ENCODE results near the gene PIAS2. TPM values are rescaled to one million over a fixed set of nuclear protein-coding genes. Genes with fewer than 3 reads are reported as not detected.

Gene PIAS2
- total and polyA plus RNA-seq, 2 of the 13 experiments (the other 11 are each of a cell fraction or from before 2014, with no cell fraction given) = 12.2 to 12.7 TPM

- TF ChIP-seq AGO1 (IDR thresholded peaks at IDR 0.05; ENCODE audit: low read depth, low read length, poor library complexity, severe bottlenecking) (no peak), HCFC1 (IDR thresholded peaks at IDR 0.05; ENCODE audit: low read depth, low read length) (no peak), SP140L (CRISPR knock-in tag; IDR thresholded peaks at IDR 0.05; ENCODE audit: borderline replicate concordance) (no peak), ZNF800 (CRISPR knock-in tag; IDR thresholded peaks at IDR 0.05) (no peak), MAFF (IDR thresholded peaks at IDR 0.05; ENCODE audit: low read depth, low read length) (no peak), ZNF160 (CRISPR knock-in tag; IDR thresholded peaks at IDR 0.05) (no peak), SMARCC2 (IDR thresholded peaks at IDR 0.05) (no peak), CSRNP2 (CRISPR knock-in tag; conservative IDR thresholded peaks at IDR 0.05; ENCODE audit: low read depth) (no peak)
Measured at GRCh38 chr18:46899274-46899948, 17.9 kb downstream of the PIAS2 start (continued).

- Histone ChIP-seq H3K79me2 (ENCODE audit: insufficient read depth, low read length) (peaks cover 31% of the 10 kb centered on the region), H3K4me2 (ENCODE audit: low read depth, low read length) (no peak overlapping the region), H4K20me1 (ENCODE audit: insufficient read depth, low read length) (0 out of 2 replicates have a peak, but pooled peaks cover 3% of the 10 kb centered on the region), H2AFZ (ENCODE audit: low read length) (no peak overlapping the region), H3K27ac (ENCODE audit: extremely low read length, insufficient read depth, low read length) (no peak overlapping the region), H3K36me3 (replicated peaks in 1 of 2; ENCODE audit: control insufficient read depth in 1 of 2, insufficient read depth in 2 of 2, low read length in 2 of 2) (peaks cover 5 to 18% of the 10 kb centered on the region in 2 experiments; a peak in 3 of 5 replicates), H3K4me1 (ENCODE audit: insufficient read depth, low read length) (peaks cover 13% of the 10 kb centered on the region), H3K9me3 (ENCODE audit: low read length) (peaks cover 14% of the 10 kb centered on the region), H3K9ac (ENCODE audit: insufficient read depth, low read depth, low read length) (no peak overlapping the region), H3K4me3 (replicated peaks in 1 of 3; ENCODE audit: insufficient read depth in 1 of 3, low read depth in 2 of 3, low read length in 3 of 3) (no peak overlapping the region), H3K27me3 (ENCODE audit: control insufficient read depth in 1 of 2, insufficient read depth in 2 of 2, low read length in 2 of 2) (no peaks in the 10 kb centered on the region)
- 98% methylated on average over 2 of the region's 2 CpGs for WGBS (ENCODE audit: low lambda C conversion rate)
- CTCF ChIA-PET (ENCODE audit: low intra/inter-chr PET ratio, low total read pairs) = no interaction called here
- ATAC-seq = no peak
- intact Hi-C loops (cut with micrococcal nuclease; ENCODE audit: unreplicated experiment) (no loop called here), in situ Hi-C loops (cut with HindIII; ENCODE audit: extremely low pct_ligation_motif_present, low pct_unique_long_range_greater_than_20kb) (no loop called here)
- FAIRE-seq = no peak
- POLR2A ChIA-PET = no interaction called here
- no TSS peak for BruUV-seq (replicated peaks)
- DNase-seq (ENCODE audit: low spot score) = no peak
- TF ChIP-seq ZBTB14 (CRISPR knock-in tag; IDR thresholded peaks at IDR 0.05) = no peak
- TF ChIP-seq ZNF501 (CRISPR knock-in tag; IDR thresholded peaks at IDR 0.05) = no peak
- no peak for TF ChIP-seq FOSL1 (CRISPR knock-in tag; IDR thresholded peaks at IDR 0.05; ENCODE audit: borderline replicate concordance)
- TF ChIP-seq XRCC5 (optimal IDR thresholded peaks at IDR 0.05; ENCODE audit: low read length) = no peak
- TF ChIP-seq ZNF20 (CRISPR knock-in tag; IDR thresholded peaks at IDR 0.05) = no peak
Measured at GRCh38 chr18:46894124-46894523, 23.2 kb downstream of the PIAS2 start.
